ENCODE results near the gene RPL10A. TPM values are rescaled to one million over a fixed set of nuclear protein-coding genes. Genes with fewer than 3 reads are reported as not detected.

The RPL10A gene
- total and polyA plus RNA-seq, 2 of the 13 experiments (the other 11 are each of a cell fraction or from before 2014, with no cell fraction given) = 1,854 to 2,726 TPM

GRCh38 chr6:35428421-35429149 is 39.6 kb upstream of the RPL10A start (continued):
- TF ChIP-seq ZNF784 (CRISPR knock-in tag; IDR thresholded peaks at IDR 0.05; ENCODE audit: borderline replicate concordance) = no peak
- TF ChIP-seq CSRNP2 (CRISPR knock-in tag; conservative IDR thresholded peaks at IDR 0.05; ENCODE audit: low read depth) = no peak
- no peak for TF ChIP-seq ZNF549 (CRISPR knock-in tag; IDR thresholded peaks at IDR 0.05)
- TF ChIP-seq ZNF143 (CRISPR knock-in tag; IDR thresholded peaks at IDR 0.05) = no peak
- TF ChIP-seq USF2 (IDR thresholded peaks at IDR 0.05; ENCODE audit: low read depth, low read length) = no peak
- TF ChIP-seq USF2 (CRISPR knock-in tag; IDR thresholded peaks at IDR 0.05; ENCODE audit: borderline replicate concordance) = no peak
- peak; percentile 65 for TF ChIP-seq ZNF687 (CRISPR knock-in tag; IDR thresholded peaks at IDR 0.05)
- no peak for TF ChIP-seq STAT5B (CRISPR knock-in tag; IDR thresholded peaks at IDR 0.05)
- TF ChIP-seq GABPA (IDR thresholded peaks at IDR 0.05; ENCODE audit: low read depth, low read length) = no peak
- TF ChIP-seq GABPA (CRISPR knock-in tag; IDR thresholded peaks at IDR 0.05; ENCODE audit: low read depth) = 0 out of 2 replicates have a peak, but pooled peaks have one; percentile 19
- no peak for TF ChIP-seq MTERF4 (CRISPR knock-in tag; IDR thresholded peaks at IDR 0.05)
- peak; percentile 70 for TF ChIP-seq NR2F2 (IDR thresholded peaks at IDR 0.05; ENCODE audit: borderline replicate concordance, low read depth)
- no peak for TF ChIP-seq KLF13 (CRISPR knock-in tag; IDR thresholded peaks at IDR 0.05)
- TF ChIP-seq JDP2 (CRISPR knock-in tag; IDR thresholded peaks at IDR 0.05; ENCODE audit: borderline replicate concordance) = no peak
- peak; percentile 18; the same call in 1 of the 2 replicates for TF ChIP-seq KAT2B (IDR thresholded peaks at IDR 0.05; ENCODE audit: borderline replicate concordance, low read depth, low read length)
- 0 out of 2 replicates have a peak, but pooled peaks have one; percentile 21 for TF ChIP-seq NFIC (IDR thresholded peaks at IDR 0.05; ENCODE audit: low read length)
- TF ChIP-seq TFDP2 (CRISPR knock-in tag; IDR thresholded peaks at IDR 0.05) = no peak
- no peak for TF ChIP-seq CBX2 (IDR thresholded peaks at IDR 0.05; ENCODE audit: low read depth, low read length)
- no peak for TF ChIP-seq CBX2 (CRISPR knock-in tag; IDR thresholded peaks at IDR 0.05; ENCODE audit: low read depth)
